IMR-90 (cell line): Measurements from ENCODE around the gene ADCY1. TPM values are rescaled to one million over a fixed set of nuclear protein-coding genes. Genes with fewer than 3 reads are reported as not detected.

Source experiments
- ATAC-seq: fragments of 200-7000 bp; cut with Tn5 transposase; 2 replicates; pipeline ENCODE4 v1.9.1; 2020; ENCODE audit warnings: low read depth, mild to moderate bottlenecking, moderate library complexity
- BruUV-seq: library from RNA; stranded (reverse); fragments of 400-500 nt; replicated peaks from 2 replicates; lab custom pipeline; 2021; lab: Mats Ljungman, UMichigan
- CTCF ChIA-PET: fragments of 300-600 bp; formaldehyde crosslinking; extraction: SDS; loops from one replicate; lab custom pipeline; 2021; ENCODE audit warnings: antibody characterized with exemption; lab: Yijun Ruan, JAX
- POLR2A ChIA-PET: fragments of 300-600 bp; sonication (Branson Sonifier 250); formaldehyde crosslinking; loops from one replicate; lab custom pipeline; 2022; ENCODE audit warnings: antibody characterized with exemption; ENCODE audit not compliant: unreplicated experiment; lab: Charles Lee
- DNase-seq: peaks from one replicate; pipeline ENCODE4 v3.0.0; 2013
- H2AFZ ChIP-seq: replicated peaks from 2 replicates; pipeline ENCODE3; 2013; ENCODE audit warnings: low read length, mild to moderate bottlenecking; ENCODE audit not compliant: poor library complexity
- H2AK5ac ChIP-seq: 2 replicates; pipeline ENCODE4 v1.6.1; 2013; ENCODE audit warnings: low read depth, low read length, inconsistent platforms
- H2AK9ac ChIP-seq: replicated peaks from 2 replicates; pipeline ENCODE3; 2013; ENCODE audit warnings: mild to moderate bottlenecking, low read depth, low read length, moderate library complexity; ENCODE audit not compliant: poor library complexity
- H2BK120ac ChIP-seq: 2 replicates; pipeline ENCODE4 v1.6.1; 2013; ENCODE audit warnings: low read depth, low read length, inconsistent platforms
- H2BK15ac ChIP-seq: 3 replicates; pipeline ENCODE4 v1.6.1; 2013; ENCODE audit warnings: low read depth, low read length, inconsistent platforms
- H2BK20ac ChIP-seq: 2 replicates; pipeline ENCODE4 v1.6.1; 2013; ENCODE audit warnings: low read depth, mild to moderate bottlenecking, inconsistent platforms, low read length, moderate library complexity
- H2BK5ac ChIP-seq: 2 replicates; pipeline ENCODE4 v1.6.1; 2013; ENCODE audit warnings: mild to moderate bottlenecking, low read depth, low read length, inconsistent platforms; ENCODE audit not compliant: poor library complexity, severe bottlenecking
- H3K14ac ChIP-seq: replicated peaks from 2 replicates; pipeline ENCODE4 v1.6.1; 2013; ENCODE audit warnings: low read depth, low read length, inconsistent platforms
- H3K18ac ChIP-seq: 2 replicates; pipeline ENCODE4 v1.6.1; 2013; ENCODE audit warnings: low read depth, low read length, control low read depth
- H3K23ac ChIP-seq: 2 replicates; pipeline ENCODE4 v1.6.1; 2013; ENCODE audit warnings: low read depth, low read length, inconsistent platforms
- H3K27ac ChIP-seq: 2 replicates; pipeline ENCODE4 v1.5.1; 2013; ENCODE audit warnings: mild to moderate bottlenecking, control low read depth, low read length; ENCODE audit not compliant: insufficient read depth
- H3K27me3 ChIP-seq: 2 replicates; pipeline ENCODE4 v1.6.1; 2013; ENCODE audit warnings: low read length; ENCODE audit not compliant: control insufficient read depth, insufficient read depth
- H3K36me3 ChIP-seq: 2 replicates; pipeline ENCODE4 v1.6.1; 2013; ENCODE audit warnings: low read length, mixed read lengths; ENCODE audit not compliant: control insufficient read depth, insufficient read depth
- H3K4ac ChIP-seq: 2 replicates; pipeline ENCODE4 v1.6.1; 2013; ENCODE audit warnings: low read depth, low read length, inconsistent platforms
- H3K4me1 ChIP-seq: 2 replicates; pipeline ENCODE4 v1.6.1; 2013; ENCODE audit warnings: low read length, mixed read lengths; ENCODE audit not compliant: control insufficient read depth, insufficient read depth
- H3K4me2 ChIP-seq: 2 replicates; pipeline ENCODE4 v1.6.1; 2013; ENCODE audit warnings: low read depth, mild to moderate bottlenecking, control low read depth, low read length, moderate library complexity
- H3K4me3 ChIP-seq: 2 replicates; pipeline ENCODE4 v1.5.1; 2013; ENCODE audit warnings: low read depth, mild to moderate bottlenecking, control low read depth, low read length, moderate library complexity; ENCODE audit not compliant: insufficient read depth
- H3K56ac ChIP-seq: 2 replicates; pipeline ENCODE4 v1.6.1; 2013; ENCODE audit warnings: low read length, inconsistent platforms; ENCODE audit not compliant: insufficient read depth; ENCODE audit errors: extremely low read depth
- H3K79me1 ChIP-seq, 2 experiments: 2 replicates each; pipeline ENCODE4 v1.6.1; 2013; ENCODE audit warnings: low read length in 2 of 2, inconsistent platforms in 1 of 2, low read depth in 1 of 2
- H3K9ac ChIP-seq: 2 replicates; pipeline ENCODE4 v1.6.1; 2013; ENCODE audit warnings: low read depth, low read length, control low read depth
- H3K9me1 ChIP-seq: 2 replicates; pipeline ENCODE4 v1.6.1; 2013; ENCODE audit warnings: low read length, inconsistent platforms; ENCODE audit not compliant: insufficient read depth
- H3K9me3 ChIP-seq: 2 replicates; pipeline ENCODE4 v1.6.1; 2013; ENCODE audit warnings: low read length; ENCODE audit not compliant: control insufficient read depth, insufficient read depth
- H4K20me1 ChIP-seq: 2 replicates; pipeline ENCODE4 v1.6.1; 2013; ENCODE audit warnings: low read length, inconsistent platforms; ENCODE audit not compliant: insufficient read depth
- H4K5ac ChIP-seq: 2 replicates; pipeline ENCODE4 v1.6.1; 2013; ENCODE audit warnings: mild to moderate bottlenecking, low read depth, low read length, control low read depth
- H4K8ac ChIP-seq, 2 experiments: 2 replicates each; pipeline ENCODE4 v1.6.1; 2013; ENCODE audit warnings: low read depth in 2 of 2, low read length in 2 of 2, control low read depth in 1 of 2, inconsistent platforms in 1 of 2
- H4K91ac ChIP-seq: 2 replicates; pipeline ENCODE4 v1.6.1; 2013; ENCODE audit warnings: low read depth, low read length, inconsistent platforms; ENCODE audit not compliant: insufficient read depth
- BHLHE40 ChIP-seq: fragments of 150-350 bp; IDR thresholded peaks from 2 replicates; pipeline ENCODE4 v1.6.1; 2016; ENCODE audit warnings: mild to moderate bottlenecking, low read depth, low read length
- CHD1 ChIP-seq: IDR thresholded peaks from 2 replicates; pipeline ENCODE4 v1.6.1; 2012; ENCODE audit warnings: low read depth, low read length, improper control_type of control experiment
- ELK1 ChIP-seq: fragments of 150-350 bp; IDR thresholded peaks from 2 replicates; pipeline ENCODE4 v1.6.1; 2016; ENCODE audit warnings: low read depth, mild to moderate bottlenecking, low read length, moderate library complexity, borderline replicate concordance
- MAFK ChIP-seq: IDR thresholded peaks from 2 replicates; pipeline ENCODE4 v1.6.1; 2012; ENCODE audit warnings: low read depth, low read length, improper control_type of control experiment
- MAZ ChIP-seq: IDR thresholded peaks from 2 replicates; pipeline ENCODE4 v1.6.1; 2012; ENCODE audit warnings: low read depth, mild to moderate bottlenecking, low read length, improper control_type of control experiment, moderate library complexity, borderline replicate concordance
- MXI1 ChIP-seq: IDR thresholded peaks from 2 replicates; pipeline ENCODE4 v1.6.1; 2012; ENCODE audit warnings: low read depth, mild to moderate bottlenecking, low read length, moderate library complexity, borderline replicate concordance
- NFE2L2 ChIP-seq: fragments of 150-350 bp; IDR thresholded peaks from 2 replicates; pipeline ENCODE4 v1.6.1; 2016; ENCODE audit warnings: low read depth, mild to moderate bottlenecking, low read length
- RCOR1 ChIP-seq: IDR thresholded peaks from 2 replicates; pipeline ENCODE4 v1.6.1; 2012; ENCODE audit warnings: mild to moderate bottlenecking, low read length, improper control_type of control experiment; ENCODE audit not compliant: insufficient replicate concordance
- SMC3 ChIP-seq: fragments of 150-350 bp; IDR thresholded peaks from 2 replicates; pipeline ENCODE4 v1.6.1; 2016; ENCODE audit warnings: low read depth, mild to moderate bottlenecking, antibody characterized with exemption, low read length, moderate library complexity
- WGBS, 2 experiments: methylation state at CpG; one replicate each; pipeline versions ENCODE4 v1.1.5 to v1.1.7; 2013; ENCODE audit warnings: missing lambda C conversion rate in 2 of 2; ENCODE audit not compliant: insufficient read length in 1 of 2; ENCODE audit errors: extremely low coverage in 2 of 2; 5-methylcytosine and 5-hydroxymethylcytosine counted together
- dilution Hi-C: fragments of 300-500 bp; cut with HindIII; formaldehyde crosslinking; loops from one replicate; pipeline ENCODE4 v1.14.3; 2018; ENCODE audit warnings: low sequenced_read_pairs; ENCODE audit not compliant: unreplicated experiment
- in situ Hi-C: fragments of 300-500 bp; cut with MboI; formaldehyde crosslinking; loops from 3 replicates; pipeline ENCODE4 v1.14.3; 2019; ENCODE audit warnings: low sequenced_read_pairs, inconsistent platforms, mixed read lengths
- intact Hi-C: fragments of 100-400 bp; cut with micrococcal nuclease; formaldehyde crosslinking; loops from 2 replicates; pipeline ENCODE4 v1.10.0; 2022
- polyA plus RNA-seq, 3 experiments: library from polyadenylated mRNA; depleted of rRNA; stranded (reverse); fragments of >200 nt; gene quantifications; 2 replicates each; pipeline ENCODE4 v1.2.3, GENCODE V29; 2012; ENCODE audit warnings: low replicate concordance in 1 of 3
- total RNA-seq: library from RNA; depleted of rRNA; stranded (reverse); fragments of >200 nt; gene quantifications from 2 replicates; pipeline ENCODE4 v1.2.3, GENCODE V29; 2012
- TF ChIP-seq, protein P1 (sequence below): conservative IDR thresholded peaks from 2 replicates; pipeline ENCODE4 v1.5.1; 2012; ENCODE audit warnings: mild to moderate bottlenecking, low read depth, low read length, improper control_type of control experiment

ADCY1 gene
- total and polyA plus RNA-seq, 2 of the 4 experiments (the other 2 are of a cell fraction) = 0.18 to 0.24 TPM

GRCh38 chr7:45691155-45691656 is 117.0 kb downstream of the ADCY1 start:
- no TSS peak for BruUV-seq
- H4K5ac ChIP-seq = no peak overlapping the region
- ChIA-PET CTCF (no interaction called here), POLR2A (no interaction called here)
- H3K9ac ChIP-seq = no peak overlapping the region
- H3K4me3 ChIP-seq = no peak overlapping the region
- H3K27ac ChIP-seq = no peak overlapping the region
- no peak overlapping the region for H4K8ac ChIP-seq
- no peak overlapping the region for H3K14ac ChIP-seq
- peak overlapping the region; percentile 99 for H2BK20ac ChIP-seq
- H3K27me3 ChIP-seq = no peaks in the 10 kb centered on the region
- no peak overlapping the region for H3K56ac ChIP-seq
- dilution Hi-C loops = no loop called here
- H3K4me1 ChIP-seq = peaks cover 11% of the 10 kb centered on the region
- no peaks in the 10 kb centered on the region for H3K36me3 ChIP-seq
- in situ Hi-C loops = no loop called here
- H3K4me2 ChIP-seq = no peak overlapping the region
- DNase-seq (no peak), ATAC-seq (no peak)
- no peak overlapping the region for H2AK9ac ChIP-seq
- no CpG with 5 or more reads among the region's 6 CpGs for WGBS, 2 experiments
- H2BK120ac ChIP-seq = peak overlapping the region; percentile 2; the same call in 1 of the 2 replicates
- no peaks in the 10 kb centered on the region for H3K9me3 ChIP-seq
- no peaks in the 10 kb centered on the region for H4K20me1 ChIP-seq
- H3K9me1 ChIP-seq = peaks cover 10% of the 10 kb centered on the region; the same call in 1 of the 2 replicates
- TF ChIP-seq MXI1 (no peak), CHD1 (no peak), BHLHE40 (no peak), SMC3 (no peak), MAFK (no peak), NFE2L2 (no peak), RCOR1 (no peak), MAZ (no peak), ELK1 (no peak)
- TF ChIP-seq, protein P1, sequence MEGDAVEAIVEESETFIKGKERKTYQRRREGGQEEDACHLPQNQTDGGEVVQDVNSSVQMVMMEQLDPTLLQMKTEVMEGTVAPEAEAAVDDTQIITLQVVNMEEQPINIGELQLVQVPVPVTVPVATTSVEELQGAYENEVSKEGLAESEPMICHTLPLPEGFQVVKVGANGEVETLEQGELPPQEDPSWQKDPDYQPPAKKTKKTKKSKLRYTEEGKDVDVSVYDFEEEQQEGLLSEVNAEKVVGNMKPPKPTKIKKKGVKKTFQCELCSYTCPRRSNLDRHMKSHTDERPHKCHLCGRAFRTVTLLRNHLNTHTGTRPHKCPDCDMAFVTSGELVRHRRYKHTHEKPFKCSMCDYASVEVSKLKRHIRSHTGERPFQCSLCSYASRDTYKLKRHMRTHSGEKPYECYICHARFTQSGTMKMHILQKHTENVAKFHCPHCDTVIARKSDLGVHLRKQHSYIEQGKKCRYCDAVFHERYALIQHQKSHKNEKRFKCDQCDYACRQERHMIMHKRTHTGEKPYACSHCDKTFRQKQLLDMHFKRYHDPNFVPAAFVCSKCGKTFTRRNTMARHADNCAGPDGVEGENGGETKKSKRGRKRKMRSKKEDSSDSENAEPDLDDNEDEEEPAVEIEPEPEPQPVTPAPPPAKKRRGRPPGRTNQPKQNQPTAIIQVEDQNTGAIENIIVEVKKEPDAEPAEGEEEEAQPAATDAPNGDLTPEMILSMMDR = no peak
- no peak overlapping the region for H2AK5ac ChIP-seq
- H3K4ac ChIP-seq = no peak overlapping the region
- no peak overlapping the region for H3K23ac ChIP-seq
- intact Hi-C loops = no loop called here
- no peak overlapping the region for H2AFZ ChIP-seq
- H3K18ac ChIP-seq = no peak overlapping the region
- H3K79me1 ChIP-seq = no peaks in the 10 kb centered on the region
- peak overlapping the region; percentile 26; the same call in 1 of the 2 replicates for H4K91ac ChIP-seq
- no peak overlapping the region for H2BK5ac ChIP-seq
- H2BK15ac ChIP-seq = peak overlapping the region; percentile 92; the same call in 1 of the 3 replicates
